Smooth muscle cell (in vitro differentiated cells): ENCODE measurements around the gene METAP1. TPM values are rescaled to one million over a fixed set of nuclear protein-coding genes. Genes with fewer than 3 reads are reported as not detected.
A peak's percentile ranks its signal among the peaks of the same experiment; 100 is the strongest.

Experiments
- DNase-seq: peaks from one replicate; lab custom pipeline; 2025; ENCODE audit not compliant: unreplicated experiment; lab: John Stamatoyannopoulos, UW
- H2AFZ ChIP-seq: fragments of 200-600 bp; sonication (generic); 2 replicates; pipeline ENCODE4 v1.6.0; 2016; ENCODE audit warnings: antibody characterized with exemption, low read depth, mild to moderate bottlenecking
- H3F3A ChIP-seq: fragments of 200-600 bp; sonication (generic); 2 replicates; pipeline ENCODE4 v1.6.0; 2017; ENCODE audit warnings: antibody characterized with exemption, low read depth
- H3K27ac ChIP-seq: fragments of 200-600 bp; sonication (generic); 2 replicates; pipeline ENCODE4 v1.5.1; 2016; ENCODE audit warnings: low read depth, mild to moderate bottlenecking
- H3K27me3 ChIP-seq: fragments of 200-600 bp; sonication (generic); 2 replicates; pipeline ENCODE4 v1.6.1; 2016; ENCODE audit warnings: low read depth, mild to moderate bottlenecking
- H3K36me3 ChIP-seq: fragments of 200-600 bp; sonication (generic); 2 replicates; pipeline ENCODE4 v1.5.1; 2016; ENCODE audit warnings: low read depth
- H3K4me1 ChIP-seq: fragments of 200-600 bp; sonication (generic); 2 replicates; pipeline ENCODE4 v1.5.1; 2016; ENCODE audit warnings: low read depth
- H3K4me2 ChIP-seq: fragments of 200-600 bp; sonication (generic); 2 replicates; pipeline ENCODE4 v1.6.0; 2016; ENCODE audit warnings: mild to moderate bottlenecking
- H3K4me3 ChIP-seq: fragments of 200-600 bp; sonication (generic); 2 replicates; pipeline ENCODE4 v1.5.1; 2016; ENCODE audit warnings: mild to moderate bottlenecking
- H3K79me2 ChIP-seq: fragments of 200-600 bp; sonication (generic); 2 replicates; pipeline ENCODE4 v1.6.0; 2016; ENCODE audit warnings: low read depth, mild to moderate bottlenecking
- H3K9ac ChIP-seq: fragments of 200-600 bp; sonication (generic); 2 replicates; pipeline ENCODE4 v1.6.0; 2016; ENCODE audit warnings: low read depth
- H3K9me3 ChIP-seq: fragments of 200-600 bp; sonication (generic); replicated peaks from 2 replicates; pipeline ENCODE4 v1.5.1; 2016; ENCODE audit warnings: low read depth
- H4K20me1 ChIP-seq: fragments of 200-600 bp; sonication (generic); 2 replicates; pipeline ENCODE4 v1.6.0; 2016; ENCODE audit warnings: low read depth
- CTCF ChIP-seq: fragments of 200-600 bp; sonication (generic); IDR thresholded peaks from 2 replicates; pipeline ENCODE4 v1.5.1; 2017; ENCODE audit warnings: borderline replicate concordance, mild to moderate bottlenecking, antibody characterized with exemption; ENCODE audit not compliant: insufficient read depth, poor library complexity, severe bottlenecking
- WGBS: methylation state at CpG from one replicate; pipeline ENCODE4 v1.1.7; 2016; ENCODE audit warnings: low lambda C conversion rate; 5-methylcytosine and 5-hydroxymethylcytosine counted together
- polyA plus RNA-seq: library from polyadenylated mRNA; unstranded; fragments of >200 nt; fragmentation: Nextera tagmentation; extraction: Ambion mirVana; gene quantifications from 2 replicates; pipeline ENCODE4 v1.2.1, GENCODE V29; 2016
- total RNA-seq: library from RNA; depleted of rRNA; stranded (reverse); fragments of >200 nt; gene quantifications from 2 replicates; pipeline ENCODE4 v1.2.3, GENCODE V29; 2014

Gene METAP1
- total and polyA plus RNA-seq, 2 experiments from 2014 or later, result 19.1 to 73.3 TPM

GRCh38 chr4:98994474-98995182 is 893 bp upstream of the METAP1 start:
- no peak for TF ChIP-seq CTCF
- peaks cover 25% of the 10 kb centered on the region for H4K20me1 ChIP-seq
- H3K9ac ChIP-seq, result peak overlapping the region; percentile 68
- H3K36me3 ChIP-seq, result no peaks in the 10 kb centered on the region
- peaks cover 7% of the 10 kb centered on the region for H3K4me1 ChIP-seq
- WGBS, result 60% methylated on average over 17 of the region's 17 CpGs
- H3K4me2 ChIP-seq, result peak overlapping the region; percentile 85
- H2AFZ ChIP-seq, result peak overlapping the region; percentile 91
- H3F3A ChIP-seq, result no peaks in the 10 kb centered on the region
- peak overlapping the region; percentile 99 for H3K4me3 ChIP-seq
- no peak for DNase-seq
- peaks cover 40% of the 10 kb centered on the region for H3K79me2 ChIP-seq
- H3K27me3 ChIP-seq, result no peaks in the 10 kb centered on the region
- H3K27ac ChIP-seq, result peak overlapping the region; percentile 86
- H3K9me3 ChIP-seq, result no peaks in the 10 kb centered on the region

DNA sequence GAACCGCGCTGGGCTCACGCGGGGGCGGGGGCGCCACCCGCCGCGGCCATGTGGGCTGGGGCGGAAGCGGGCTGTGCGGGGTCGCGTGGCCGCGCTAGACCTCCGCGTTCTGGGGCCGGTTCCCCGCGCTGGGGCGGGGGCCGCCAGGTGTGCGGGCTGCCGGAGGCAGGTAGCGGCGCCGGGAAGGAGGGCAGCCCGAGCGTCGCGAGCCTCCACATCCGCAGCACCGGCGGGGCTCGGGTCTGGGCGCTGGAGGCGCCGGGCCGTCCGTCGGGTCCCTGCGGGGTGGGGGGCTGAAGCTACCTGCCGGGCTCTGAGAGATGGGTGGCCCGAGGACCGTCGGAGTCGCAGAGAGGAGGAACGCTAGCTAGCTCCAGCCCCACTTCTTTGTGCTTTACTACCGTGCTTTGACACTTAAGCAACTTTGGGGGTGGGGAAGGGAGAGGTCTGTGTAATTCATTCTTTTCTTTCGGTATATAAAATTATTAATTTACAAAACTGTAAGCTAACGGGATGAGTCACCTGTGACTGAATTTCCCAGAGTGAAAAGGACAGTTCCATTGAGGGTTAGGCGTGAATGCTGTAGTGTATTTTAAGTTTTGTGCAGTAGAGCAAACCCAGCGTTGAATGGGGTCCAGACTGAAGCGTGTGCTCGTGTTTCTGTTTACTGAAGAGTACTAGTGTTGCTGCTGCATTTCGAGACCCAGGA is 689 bp downstream of the METAP1 start:
- H3K27me3 ChIP-seq, result no peaks in the 10 kb centered on the region
- H3K27ac ChIP-seq, result peak overlapping the region; percentile 53
- no peak for TF ChIP-seq CTCF
- WGBS, result under 1% methylated on average over 26 of the region's 57 CpGs
- H3K9me3 ChIP-seq, result no peaks in the 10 kb centered on the region
- peak overlapping the region; percentile 99 for H3K4me3 ChIP-seq
- no peak for DNase-seq
- peak overlapping the region; percentile 90 for H3K4me2 ChIP-seq
- H3F3A ChIP-seq, result no peaks in the 10 kb centered on the region
- H2AFZ ChIP-seq, result peak overlapping the region; percentile 98
- H3K36me3 ChIP-seq, result no peaks in the 10 kb centered on the region
- peaks cover 41% of the 10 kb centered on the region for H4K20me1 ChIP-seq
- peaks cover 7% of the 10 kb centered on the region for H3K4me1 ChIP-seq
- peaks cover 56% of the 10 kb centered on the region for H3K79me2 ChIP-seq
- H3K9ac ChIP-seq, result peak overlapping the region; percentile 85

DNA sequence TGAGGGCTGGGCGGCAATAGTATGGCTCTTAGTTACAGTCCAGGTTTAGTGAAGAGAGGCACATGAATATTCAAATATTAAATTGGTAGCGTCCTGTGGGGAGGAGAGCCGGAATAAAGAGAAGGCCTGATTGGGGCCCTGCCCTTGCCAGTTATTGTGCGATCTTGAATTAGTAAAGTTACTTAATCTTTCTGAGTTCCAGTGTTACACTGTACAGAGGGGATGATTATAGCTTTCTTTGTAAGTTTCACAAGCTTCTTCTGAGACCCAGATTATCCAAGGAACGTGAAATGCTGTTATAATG is 1.2 kb downstream of the METAP1 start:
- peak overlapping the region; percentile 98 for H2AFZ ChIP-seq
- peak overlapping the region; percentile 99 for H3K4me3 ChIP-seq
- H3K4me2 ChIP-seq, result peak overlapping the region; percentile 90
- no peaks in the 10 kb centered on the region for H3K9me3 ChIP-seq
- no peak for TF ChIP-seq CTCF
- WGBS, result 10% methylated on average over 5 of the region's 5 CpGs
- peaks cover 7% of the 10 kb centered on the region for H3K4me1 ChIP-seq
- peaks cover 44% of the 10 kb centered on the region for H4K20me1 ChIP-seq
- H3K36me3 ChIP-seq, result no peaks in the 10 kb centered on the region
- peaks cover 61% of the 10 kb centered on the region for H3K79me2 ChIP-seq
- H3F3A ChIP-seq, result no peaks in the 10 kb centered on the region
- DNase-seq, result no peak
- peak overlapping the region; percentile 85 for H3K9ac ChIP-seq
- H3K27ac ChIP-seq, result peak overlapping the region; percentile 53
- H3K27me3 ChIP-seq, result no peaks in the 10 kb centered on the region
